ENCODE data around the gene CTIF. TPM values are rescaled to one million over a fixed set of nuclear protein-coding genes. Genes with fewer than 3 reads are reported as not detected.
A peak's percentile ranks its signal among the peaks of the same experiment; 100 is the strongest.

The CTIF gene
- total and polyA plus RNA-seq, 10 donors: 5.2 to 39.2 (median 18.5) TPM

- whole genome bisulfite sequencing, 5 donors: 56 to 70% (median 60%) methylated on average over 6 of the region's 6 CpGs
- H3K27me3 ChIP-seq (replicated peaks in 1 of 7): no peaks in the 10 kb centered on the region
These were observed 61.2 kb downstream of the CTIF start for GRCh38 chr18:48600046-48600445.

GRCh38 chr18:48600456-48601090 is 61.7 kb downstream of the CTIF start:
- H3K27ac ChIP-seq: peak overlapping the region in 4 of 8 donors; percentile 7 to 45 (median 24)
- 68 to 82% (median 76%) methylated on average over 8 of the region's 8 CpGs for WGBS, 5 donors
- intact Hi-C loops (cut with DNase I; ENCODE audit: low total_unique reads): no loop called here
- DNase-seq: peak; percentile 48
- peaks cover 0 to 17% (median 10%) of the 10 kb centered on the region in 6 donors for H3K4me1 ChIP-seq
- H3K9me3 ChIP-seq: no peaks in the 10 kb centered on the region
- H3K27me3 ChIP-seq (replicated peaks in 1 of 7): no peaks in the 10 kb centered on the region
- TF ChIP-seq CTCF (IDR thresholded peaks at IDR 0.05 in 8 of 11, conservative IDR thresholded peaks at IDR 0.05 in 3 of 11) (no peak), POLR2AphosphoS5 (IDR thresholded peaks at IDR 0.05) (peak in 2 of 3 donors; percentile 29 to 39), POLR2A (IDR thresholded peaks at IDR 0.05) (no peak)
- no peaks in the 10 kb centered on the region for H3K36me3 ChIP-seq
- no peak overlapping the region for H3K4me3 ChIP-seq

More at GRCh38 chr18:48600046-48600445, 61.2 kb downstream of the CTIF start:
- Histone ChIP-seq H3K9me3 (no peaks in the 10 kb centered on the region), H3K36me3 (peaks cover 0 to under 1% (median 0%) of the 10 kb centered on the region in 6 donors), H3K4me3 (no peak overlapping the region), H3K27ac (peak overlapping the region in 4 of 8 donors; percentile 7 to 45 (median 24)), H3K4me1 (peaks cover 0 to 17% (median 10%) of the 10 kb centered on the region in 6 donors)
- TF ChIP-seq CTCF (IDR thresholded peaks at IDR 0.05 in 8 of 11, conservative IDR thresholded peaks at IDR 0.05 in 3 of 11) (no peak), POLR2AphosphoS5 (IDR thresholded peaks at IDR 0.05) (no peak), POLR2A (IDR thresholded peaks at IDR 0.05) (no peak)
- intact Hi-C loops (cut with DNase I; ENCODE audit: low total_unique reads): no loop called here
- no peak for DNase-seq

- no peak for DNase-seq
- Histone ChIP-seq H3K27me3 (replicated peaks in 1 of 7) (no peaks in the 10 kb centered on the region), H3K4me1 (peaks cover 0 to 17% (median 10%) of the 10 kb centered on the region in 6 donors), H3K36me3 (no peaks in the 10 kb centered on the region), H3K4me3 (no peak overlapping the region), H3K27ac (peak overlapping the region in 2 of 8 donors; percentile 7 to 45), H3K9me3 (no peaks in the 10 kb centered on the region)
- no peak for TF ChIP-seq POLR2A (IDR thresholded peaks at IDR 0.05)
- TF ChIP-seq POLR2AphosphoS5 (IDR thresholded peaks at IDR 0.05): no peak
- TF ChIP-seq CTCF (IDR thresholded peaks at IDR 0.05 in 8 of 11, conservative IDR thresholded peaks at IDR 0.05 in 3 of 11): no peak
- WGBS, 5 donors: 76 to 94% (median 83%) methylated on average over 4 of the region's 4 CpGs
- intact Hi-C loops (cut with DNase I; ENCODE audit: low total_unique reads): no loop called here
These were observed 62.5 kb downstream of the CTIF start for GRCh38 chr18:48601343-48601742.

- H3K9me3 ChIP-seq: no peaks in the 10 kb centered on the region
- H3K4me1 ChIP-seq: peaks cover 0 to 23% (median 10%) of the 10 kb centered on the region in 6 donors
- H3K27ac ChIP-seq: no peak overlapping the region
- TF ChIP-seq POLR2AphosphoS5 (IDR thresholded peaks at IDR 0.05) (no peak), CTCF (IDR thresholded peaks at IDR 0.05 in 8 of 11, conservative IDR thresholded peaks at IDR 0.05 in 3 of 11) (no peak), POLR2A (IDR thresholded peaks at IDR 0.05) (no peak)
- no peaks in the 10 kb centered on the region for H3K36me3 ChIP-seq
- H3K27me3 ChIP-seq (replicated peaks in 1 of 7): no peaks in the 10 kb centered on the region
- intact Hi-C loops (cut with DNase I; ENCODE audit: low total_unique reads): no loop called here
- peak; percentile 10 for DNase-seq
- no peak overlapping the region for H3K4me3 ChIP-seq
- WGBS, 5 donors: 73 to 94% (median 93%) methylated on average over 3 of the region's 3 CpGs
These were observed 64.0 kb downstream of the CTIF start for GRCh38 chr18:48602759-48603390.
